RPMI8226 (cell line): ENCODE results near the gene GLYATL3.
A peak's percentile ranks its signal among the peaks of the same experiment; 100 is the strongest.

Source experiments
- DNase-seq: peaks from one replicate; pipeline ENCODE4 v3.0.0-alpha.2; 2015

GLYATL3 gene

DNA sequence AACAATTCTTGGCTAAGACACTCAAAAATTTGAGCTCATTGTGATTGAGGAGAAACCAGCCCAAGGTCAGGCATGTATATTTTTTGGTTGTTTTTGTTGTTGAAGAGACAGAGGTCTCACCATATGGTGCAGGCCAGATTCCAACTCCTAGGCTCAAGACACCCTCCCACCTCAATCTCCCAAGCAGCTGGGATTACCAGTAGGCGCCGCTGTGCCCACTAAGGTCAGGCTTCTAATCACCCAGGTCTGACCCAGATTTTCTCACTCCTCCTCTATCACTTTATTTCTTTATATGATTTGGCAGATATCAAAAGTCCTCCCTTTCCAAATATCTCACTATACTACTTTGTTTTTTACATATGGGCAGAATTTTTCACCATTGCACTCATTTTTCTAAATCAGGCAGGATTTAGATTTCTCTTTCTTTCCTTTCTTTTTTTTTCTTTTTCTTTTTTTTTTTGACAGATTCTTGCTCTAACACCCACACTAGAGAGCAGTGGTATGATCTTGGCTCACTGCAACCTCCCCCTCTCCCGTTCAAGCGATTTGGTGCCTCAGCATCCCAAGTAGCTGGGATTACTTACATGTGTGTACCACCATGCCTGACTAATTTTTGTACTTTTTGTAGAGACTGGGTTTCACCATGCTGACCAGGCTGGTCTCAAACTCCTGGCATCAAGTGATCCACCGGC, 49.0 kb downstream of the GLYATL3 start:
- DNase-seq = no peak

DNA sequence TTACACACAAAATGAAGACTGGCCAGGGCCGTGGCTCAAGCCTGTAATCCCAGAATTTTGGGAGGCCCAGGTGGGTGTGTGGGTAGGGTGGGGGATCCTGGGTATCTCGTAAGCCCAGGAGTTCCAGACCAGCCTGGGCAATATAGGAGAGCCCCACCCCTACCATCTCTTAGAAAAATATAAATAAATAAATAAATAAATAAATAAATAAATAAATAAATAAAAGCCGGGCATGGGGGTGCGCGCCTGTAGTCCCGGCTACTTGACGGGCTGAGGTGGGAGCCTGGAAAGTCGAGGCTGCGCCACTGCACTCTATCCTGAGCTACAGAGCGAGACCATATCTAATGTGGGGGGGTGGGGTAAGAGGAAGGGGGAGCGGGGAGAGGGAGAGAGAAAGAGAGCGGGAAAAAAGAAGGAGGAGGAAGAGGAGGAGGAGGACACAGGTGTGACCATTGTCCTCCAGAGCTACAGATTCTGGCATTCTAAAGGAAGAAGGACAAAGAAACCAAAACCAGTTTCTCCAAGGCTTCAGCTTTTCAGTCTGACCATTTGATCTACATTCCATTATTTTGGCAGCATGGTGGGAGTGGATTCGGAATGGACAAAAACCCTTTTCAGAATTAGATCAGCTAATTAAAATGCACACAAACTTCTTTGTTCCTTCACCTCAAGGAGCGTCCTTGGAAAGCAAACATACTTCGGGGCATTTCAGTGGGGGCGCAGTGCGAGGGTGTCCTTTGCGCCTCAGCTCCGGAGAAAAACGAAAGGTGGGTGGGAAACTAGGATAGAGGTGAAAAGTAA, 50.2 kb downstream of the GLYATL3 start:
- DNase-seq = no peak

DNA sequence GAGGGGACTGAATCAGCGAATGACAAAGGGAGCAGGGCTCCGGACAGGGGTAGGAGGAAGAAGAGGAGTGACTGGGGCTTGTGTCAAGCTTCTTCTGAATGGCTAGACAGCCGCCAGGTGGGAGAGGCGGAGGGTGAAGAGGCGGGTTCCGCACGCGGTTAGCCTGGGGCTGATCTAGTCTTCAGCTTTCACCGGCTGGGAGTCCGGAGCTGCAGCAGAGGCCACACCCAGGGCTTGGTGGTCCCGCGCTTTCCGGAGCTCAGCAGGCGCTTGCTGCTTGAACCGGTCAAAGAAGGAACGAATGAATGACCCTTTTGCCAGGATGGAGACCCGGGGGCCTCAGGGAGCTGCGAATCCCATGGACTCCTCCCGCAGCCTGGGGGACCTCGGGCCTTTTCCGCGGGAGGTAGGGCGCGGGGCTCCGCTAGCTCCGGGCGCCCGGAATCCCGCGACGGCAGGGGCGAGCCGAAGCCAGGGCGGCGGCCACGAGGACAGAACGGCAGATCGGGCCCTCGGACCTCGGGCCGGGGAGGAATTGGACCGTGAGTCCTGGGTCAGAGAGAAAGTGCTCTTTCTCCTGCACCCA, 50.9 kb downstream of the GLYATL3 start, which contains the start of gene C6orf141:
Gene C6orf141, plus strand, starts transcription at position 177 of the 586 bp plus-strand sequence. Its CDS starts 125 bp downstream, at position 302.
- peak; percentile 25 for DNase-seq

- no peak for DNase-seq
Measured at GRCh38 chr6:49551078-49551865, 51.5 kb downstream of the GLYATL3 start.

DNA sequence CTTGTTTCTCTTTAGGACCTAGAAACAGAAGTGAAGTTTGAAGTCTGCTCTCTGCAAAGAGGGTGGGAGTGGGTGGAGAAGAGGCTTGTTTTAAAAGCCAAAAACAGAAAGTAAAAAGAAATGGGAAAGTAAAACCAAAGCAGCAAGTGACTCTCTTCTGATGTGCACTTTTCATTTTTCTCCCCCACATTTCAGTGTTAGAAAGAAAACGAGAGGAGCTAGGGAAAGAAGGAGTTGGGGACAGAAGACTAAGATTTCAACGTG, 52.1 kb downstream of the GLYATL3 start:
- no peak for DNase-seq

GRCh38 chr6:49552596-49552995, 52.9 kb downstream of the GLYATL3 start:
- no peak for DNase-seq

- no peak for DNase-seq
Measured at GRCh38 chr6:49553384-49553783, 53.7 kb downstream of the GLYATL3 start.

DNA sequence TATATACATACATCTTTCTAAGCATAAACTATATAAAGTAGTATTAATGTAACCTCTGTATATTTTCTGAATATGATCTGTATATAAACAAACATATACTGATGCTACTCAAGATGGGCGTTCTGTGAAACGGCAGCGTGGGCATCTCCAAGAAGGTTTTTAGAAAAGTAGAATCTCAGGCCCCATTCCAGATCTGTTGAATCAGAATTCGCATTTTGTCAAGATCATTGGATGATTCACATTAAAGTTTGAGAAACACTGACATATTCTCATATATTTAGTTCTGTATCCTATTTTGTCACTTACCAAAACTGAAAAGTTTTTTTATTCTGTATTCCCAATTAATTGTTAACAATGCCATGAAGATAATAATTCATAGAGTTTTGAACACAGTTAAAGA, 56.2 kb downstream of the GLYATL3 start:
- no peak for DNase-seq

- DNase-seq = no peak
Measured at GRCh38 chr6:49556429-49556837, 56.7 kb downstream of the GLYATL3 start.

DNA sequence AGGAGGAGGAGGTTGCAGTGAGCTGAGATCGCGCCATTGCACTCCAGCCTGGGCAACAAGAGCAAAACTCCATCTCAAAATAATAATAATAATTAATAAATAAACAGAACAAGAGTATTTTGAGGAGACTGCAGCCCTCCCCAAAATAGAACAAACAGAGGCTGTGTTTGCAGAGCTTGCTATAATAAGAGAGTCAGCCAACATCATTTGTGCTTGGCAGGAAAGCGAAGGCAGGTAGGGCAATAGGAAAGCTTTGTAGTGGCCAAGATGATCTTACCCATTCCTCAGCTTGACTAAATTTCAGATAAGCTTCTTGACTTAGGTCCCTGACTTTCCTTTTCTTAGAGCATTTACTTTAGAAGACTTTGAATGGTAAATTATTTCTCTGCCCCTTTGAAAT, 57.5 kb downstream of the GLYATL3 start:
- DNase-seq = no peak

- DNase-seq = no peak
Measured at GRCh38 chr6:49558238-49558637, 58.5 kb downstream of the GLYATL3 start.

GRCh38 chr6:49563006-49563886, 63.5 kb downstream of the GLYATL3 start:
- DNase-seq = no peak

DNA sequence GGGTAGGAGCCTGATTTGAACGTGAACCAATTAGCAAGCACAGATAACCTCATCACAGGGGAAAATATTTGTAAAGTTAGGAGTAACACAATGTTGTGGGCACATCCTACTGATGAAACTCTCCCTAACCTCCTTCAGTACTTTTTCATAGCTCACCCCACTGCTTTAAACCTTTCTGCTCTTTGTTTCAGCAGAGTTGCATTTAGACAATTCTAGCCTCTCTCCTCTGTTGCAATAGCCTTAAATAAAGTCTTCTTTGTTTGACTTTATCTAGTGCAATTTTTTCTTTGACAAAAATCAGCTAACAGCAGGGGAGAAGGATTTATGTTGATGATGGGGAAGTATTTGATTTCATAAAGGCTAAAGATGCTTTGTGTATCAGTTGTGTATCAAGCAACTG, 64.8 kb downstream of the GLYATL3 start:
- DNase-seq = no peak

DNA sequence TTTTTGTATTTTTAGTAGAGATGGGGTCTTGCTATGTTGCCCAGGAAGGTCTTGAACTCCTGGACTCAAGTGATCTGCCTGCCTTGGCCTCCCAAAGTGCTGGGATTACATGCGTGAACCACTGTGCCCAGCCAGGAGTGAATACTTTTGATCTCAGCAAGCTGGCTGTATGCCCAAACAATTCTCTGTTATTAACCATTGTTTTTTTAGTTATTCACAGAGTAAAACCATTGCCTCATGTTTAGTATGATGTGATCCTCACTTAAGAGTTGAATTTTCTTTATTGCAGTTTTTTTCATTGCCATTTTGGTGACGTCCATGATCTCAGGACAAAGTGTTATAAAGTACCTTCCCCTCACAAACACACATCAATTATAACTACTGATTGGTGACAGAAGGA, 65.5 kb downstream of the GLYATL3 start:
- DNase-seq = no peak

DNA sequence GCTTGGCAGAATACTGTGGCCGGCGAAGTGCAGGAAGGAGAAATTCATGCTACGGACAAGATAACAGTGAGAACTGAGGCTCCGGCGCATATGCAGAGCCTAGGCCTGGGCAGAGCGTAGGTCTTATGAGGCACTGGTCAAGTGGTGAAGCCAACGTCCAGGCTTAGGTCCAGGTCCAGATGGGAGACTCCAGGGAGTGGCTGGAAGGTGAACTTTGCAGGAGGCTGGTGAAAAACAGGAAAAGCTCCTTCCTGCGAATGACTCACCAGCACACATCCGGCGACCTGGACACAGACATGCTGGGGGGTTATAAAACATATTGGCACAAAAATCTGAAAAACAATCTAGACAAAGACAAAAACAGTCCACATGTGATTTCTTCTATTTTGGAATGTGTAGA, 66.1 kb downstream of the GLYATL3 start:
- no peak for DNase-seq

DNA sequence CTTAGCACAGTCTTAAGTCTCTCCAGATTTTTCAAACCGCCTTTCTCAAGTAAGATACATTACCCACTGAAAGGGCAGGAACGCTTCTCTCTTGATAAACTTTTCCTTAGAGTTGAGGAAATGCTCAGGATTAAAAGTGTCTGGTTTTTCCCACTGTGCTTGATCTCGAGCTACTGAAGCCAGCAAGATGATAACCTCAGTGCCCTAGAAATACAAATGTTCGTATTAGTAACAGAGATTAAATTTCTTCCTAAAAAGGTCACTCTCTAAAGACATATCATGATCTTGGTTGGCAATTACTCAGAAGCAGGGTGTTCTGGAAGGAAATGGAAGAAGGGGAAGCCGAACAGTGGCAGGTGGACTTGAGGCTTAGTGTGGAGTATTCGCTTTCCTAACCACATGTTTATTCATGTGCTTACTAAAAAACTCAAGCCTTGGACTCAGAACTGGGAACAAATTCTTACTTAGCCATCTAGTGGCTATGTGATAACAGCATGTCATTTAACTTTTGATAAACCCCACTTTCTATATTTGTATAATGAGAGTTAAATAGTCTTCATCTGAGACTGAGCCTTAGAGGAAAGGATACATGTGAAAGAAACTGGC, 70.9 kb downstream of the GLYATL3 start:
- DNase-seq = no peak

- DNase-seq = no peak
Measured at GRCh38 chr6:49576618-49577017, 76.9 kb downstream of the GLYATL3 start.
